HCT116 (cell line): ENCODE data around the gene KCTD10. TPM values are rescaled to one million over a fixed set of nuclear protein-coding genes. Genes with fewer than 3 reads are reported as not detected.

Experiments used
- ATAC-seq: fragments of 200-7000 bp; cut with Tn5 transposase; 2 replicates; pipeline ENCODE4 v1.9.1; 2020; ENCODE audit warnings: mild to moderate bottlenecking, moderate library complexity
- Bru-seq: library from RNA; stranded (reverse); fragments of 400-500 nt; gene quantifications from one replicate; lab custom pipeline; 2021; lab: Mats Ljungman, UMichigan
- BruChase-seq, 2 experiments: library from RNA; stranded (reverse); fragments of 400-500 nt; gene quantifications; one replicate each; lab custom pipeline; 2021; lab: Mats Ljungman, UMichigan
- BruUV-seq: library from RNA; stranded (reverse); fragments of 400-500 nt; replicated peaks from 2 replicates; lab custom pipeline; 2021; lab: Mats Ljungman, UMichigan
- CTCF ChIA-PET: fragments of 300-600 bp; sonication (Branson Sonifier 250); formaldehyde crosslinking; loops from one replicate; lab custom pipeline; 2021; ENCODE audit warnings: antibody characterized with exemption; lab: Charles Lee
- POLR2A ChIA-PET: fragments of 300-600, 350-600 bp; sonication (Branson Sonifier 250); formaldehyde crosslinking; loops from one replicate; lab custom pipeline; 2021; ENCODE audit warnings: antibody characterized with exemption; lab: Charles Lee
- RAD21 ChIA-PET, 2 experiments: fragments of 300-600 bp; sonication (Branson Sonifier 250); formaldehyde crosslinking; loops; one replicate each; lab custom pipeline; 2023; ENCODE audit warnings: low total read pairs in 2 of 2; ENCODE audit not compliant: uncharacterized antibody in 2 of 2, unreplicated experiment in 2 of 2, low non-redundant PET in 1 of 2; lab: Charles Lee
- DNase-seq: peaks from one replicate; pipeline ENCODE4 v3.0.0-alpha.2; 2010; ENCODE audit warnings: low read depth, low spot score
- H2AFZ ChIP-seq: fragments of 200-600 bp; shearing (Covaris generic), sonication (generic); 2 replicates; pipeline ENCODE4 v1.6.1; 2017; ENCODE audit warnings: low read depth, mixed run types, mixed read lengths, antibody characterized with exemption, low read length; ENCODE audit not compliant: poor library complexity, severe bottlenecking
- H3K27ac ChIP-seq: 2 replicates; pipeline ENCODE4 v1.5.1; 2012; ENCODE audit warnings: low read depth, low read length
- H3K27me3 ChIP-seq: fragments of 200-600 bp; sonication (generic); 2 replicates; pipeline ENCODE4 v1.6.1; 2016; ENCODE audit warnings: mixed run types, low read length, mixed read lengths; ENCODE audit not compliant: insufficient read depth
- H3K36me3 ChIP-seq, 2 experiments: fragments of 200-500 bp in 1 of 2; fragments of 200-600 bp in 1 of 2; sonication (Bioruptor generic) in 1 of 2; sonication (generic) in 1 of 2; 2 replicates each; pipeline versions ENCODE4 v1.5.1 to v1.6.1; 2014 to 2016; ENCODE audit warnings: low read length in 2 of 2, inconsistent platforms in 1 of 2, mixed read lengths in 1 of 2, mixed run types in 1 of 2; ENCODE audit not compliant: insufficient read depth in 2 of 2, control insufficient read depth in 1 of 2
- H3K4me1 ChIP-seq, 2 experiments: fragments of 200-600 bp in 1 of 2; sonication (generic) in 1 of 2; 2 replicates each; pipeline versions ENCODE4 v1.5.1 to v1.6.1; 2012 to 2017; ENCODE audit warnings: low read length in 2 of 2, inconsistent platforms in 1 of 2, mild to moderate bottlenecking in 1 of 2, mixed read lengths in 1 of 2, mixed run types in 1 of 2, moderate library complexity in 1 of 2; ENCODE audit not compliant: insufficient read depth in 2 of 2, control insufficient read depth in 1 of 2
- H3K4me2 ChIP-seq: fragments of 200-600 bp; sonication (generic); 2 replicates; pipeline ENCODE4 v1.6.1; 2017; ENCODE audit warnings: mixed run types, low read length, mixed read lengths
- H3K4me3 ChIP-seq, 2 experiments: fragments of 200-600 bp in 1 of 2; sonication (generic) in 1 of 2; replicated peaks in 1 of 2; 2 replicates each; pipeline ENCODE4 v1.5.1; 2011 to 2016; ENCODE audit warnings: low read length in 2 of 2, control low read depth in 1 of 2, low read depth in 1 of 2, mild to moderate bottlenecking in 1 of 2, mixed read lengths in 1 of 2, mixed run types in 1 of 2
- H3K79me2 ChIP-seq: fragments of 200-600 bp; sonication (generic); 2 replicates; pipeline ENCODE4 v1.6.1; 2017; ENCODE audit warnings: mild to moderate bottlenecking, mixed run types, low read length, moderate library complexity, mixed read lengths; ENCODE audit not compliant: insufficient read depth
- H3K9ac ChIP-seq: fragments of 200-600 bp; sonication (generic); 2 replicates; pipeline ENCODE4 v1.6.1; 2016; ENCODE audit warnings: low read length, mixed read lengths
- H3K9me2 ChIP-seq: fragments of 200-600 bp; sonication (generic), shearing (Covaris generic); 2 replicates; pipeline ENCODE4 v1.6.1; 2017; ENCODE audit warnings: mixed run types, mild to moderate bottlenecking, moderate library complexity; ENCODE audit not compliant: insufficient read depth
- H3K9me3 ChIP-seq, 2 experiments: fragments of 200-500 bp in 1 of 2; fragments of 200-600 bp in 1 of 2; sonication (Bioruptor generic) in 1 of 2; sonication (generic) in 1 of 2; 2 replicates each; pipeline ENCODE4 v1.6.1; 2014 to 2017; ENCODE audit warnings: low read length in 2 of 2, mixed read lengths in 2 of 2, inconsistent platforms in 1 of 2, low read depth in 1 of 2, mild to moderate bottlenecking in 1 of 2, mixed run types in 1 of 2, moderate library complexity in 1 of 2; ENCODE audit not compliant: control insufficient read depth in 1 of 2, insufficient read depth in 1 of 2
- H4K20me1 ChIP-seq: fragments of 200-600 bp; sonication (generic), shearing (Covaris generic); 2 replicates; pipeline ENCODE4 v1.6.1; 2017; ENCODE audit warnings: mixed run types, mild to moderate bottlenecking, moderate library complexity; ENCODE audit not compliant: insufficient read depth
- CBX3 ChIP-seq: IDR thresholded peaks from 2 replicates; pipeline ENCODE4 v1.6.1; 2012; ENCODE audit warnings: low read depth
- CEBPB ChIP-seq: IDR thresholded peaks from 2 replicates; pipeline ENCODE4 v1.6.1; 2012; ENCODE audit warnings: low read depth
- EGR1 ChIP-seq: IDR thresholded peaks from 2 replicates; pipeline ENCODE4 v1.6.1; 2012; ENCODE audit warnings: low read depth
- ELF1 ChIP-seq: IDR thresholded peaks from 2 replicates; pipeline ENCODE4 v1.6.1; 2012; ENCODE audit warnings: low read depth, borderline replicate concordance
- EZH2 ChIP-seq: fragments of 200-600 bp; sonication (generic); IDR thresholded peaks from 2 replicates; pipeline ENCODE4 v1.6.1; 2017; ENCODE audit warnings: antibody characterized with exemption, mixed run types
- EZH2phosphoT487 ChIP-seq: fragments of 200-600 bp; IDR thresholded peaks from 2 replicates; pipeline ENCODE4 v1.6.1; 2018; ENCODE audit warnings: antibody characterized with exemption, borderline replicate concordance
- JUND ChIP-seq: IDR thresholded peaks from 2 replicates; pipeline ENCODE4 v1.6.1; 2012
- POLR2A ChIP-seq: IDR thresholded peaks from 2 replicates; pipeline ENCODE4 v1.7.0; 2011; ENCODE audit warnings: borderline replicate concordance; ENCODE audit not compliant: insufficient read depth, insufficient read length; ENCODE audit errors: extremely low read depth
- REST ChIP-seq: IDR thresholded peaks from 2 replicates; pipeline ENCODE4 v1.6.1; 2012; ENCODE audit warnings: low read depth
- SIN3A ChIP-seq: IDR thresholded peaks from 2 replicates; pipeline ENCODE4 v1.6.1; 2012; ENCODE audit warnings: low read depth
- SP1 ChIP-seq: IDR thresholded peaks from 2 replicates; pipeline ENCODE4 v1.6.1; 2012; ENCODE audit warnings: low read depth
- SRF ChIP-seq: IDR thresholded peaks from 2 replicates; pipeline ENCODE4 v1.6.1; 2012; ENCODE audit warnings: low read depth
- TCF7L2 ChIP-seq: IDR thresholded peaks from 2 replicates; pipeline ENCODE4 v1.7.0; 2011; ENCODE audit warnings: borderline replicate concordance, inconsistent platforms; ENCODE audit not compliant: insufficient read depth, insufficient read length; ENCODE audit errors: extremely low read depth
- YY1 ChIP-seq: IDR thresholded peaks from 2 replicates; pipeline ENCODE4 v1.6.1; 2011; ENCODE audit warnings: low read length, low read depth, moderate library complexity, mild to moderate bottlenecking; ENCODE audit not compliant: insufficient replicate concordance; ENCODE audit errors: extremely low read depth
- ZFX ChIP-seq: fragments of 450-650 bp; IDR thresholded peaks from 2 replicates; pipeline ENCODE4 v1.6.1; 2017
- intact Hi-C: fragments of 100-400 bp; cut with micrococcal nuclease; formaldehyde crosslinking; loops from 2 replicates; pipeline ENCODE4 v1.10.0; 2022
- long read RNA-seq: library from polyadenylated mRNA; unstranded; transcript quantifications from one replicate; pipeline ENCODE4 v2.0.0, GENCODE V29; 2021; ENCODE audit not compliant: unreplicated experiment
- polyA plus RNA-seq: library from polyadenylated mRNA; unstranded; fragments of >200 nt; gene quantifications from 2 replicates; pipeline ENCODE4 v1.2.1, GENCODE V29; 2012; ENCODE audit warnings: missing spikeins
- total RNA-seq: library from RNA; stranded (reverse); gene quantifications from one replicate; pipeline ENCODE4 v1.2.1, GENCODE V29; 2021; ENCODE audit not compliant: unreplicated experiment
- TF ChIP-seq, protein P1 (sequence below): IDR thresholded peaks from 2 replicates; pipeline ENCODE4 v1.6.1; 2012
- TF ChIP-seq, protein P2 (sequence below): IDR thresholded peaks from 2 replicates; pipeline ENCODE4 v1.6.1; 2012
- TF ChIP-seq, protein P3 (sequence below): IDR thresholded peaks from 2 replicates; pipeline ENCODE4 v1.6.1; 2011; ENCODE audit warnings: mild to moderate bottlenecking, low read length, moderate library complexity; ENCODE audit not compliant: insufficient replicate concordance; ENCODE audit errors: extremely low read depth

Gene KCTD10, protein sequence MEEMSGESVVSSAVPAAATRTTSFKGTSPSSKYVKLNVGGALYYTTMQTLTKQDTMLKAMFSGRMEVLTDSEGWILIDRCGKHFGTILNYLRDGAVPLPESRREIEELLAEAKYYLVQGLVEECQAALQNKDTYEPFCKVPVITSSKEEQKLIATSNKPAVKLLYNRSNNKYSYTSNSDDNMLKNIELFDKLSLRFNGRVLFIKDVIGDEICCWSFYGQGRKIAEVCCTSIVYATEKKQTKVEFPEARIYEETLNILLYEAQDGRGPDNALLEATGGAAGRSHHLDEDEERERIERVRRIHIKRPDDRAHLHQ
- total RNA-seq (34.7 TPM), Bru-seq, nascent RNA (percentile 76 among the genes with signal in this experiment), BruChase-seq, experiment 1, labeled RNA remaining after a 6-hour chase (percentile 83 among the genes with signal in this experiment), BruChase-seq, experiment 2, labeled RNA remaining after a 2-hour chase (percentile 87 among the genes with signal in this experiment)
- polyA plus RNA-seq: 29.2 and 31.1 TPM in 2 replicates
- long read RNA-seq, full-length matches to known transcripts: 10 of 38 reads
- long read RNA-seq, partial matches to known transcripts: 1 of 38 reads
- long read RNA-seq, other reads (novel, unspliced or antisense): 27 of 38 reads

- peak; percentile 81 for DNase-seq
- Histone ChIP-seq H3K79me2 (peaks cover 62% of the 10 kb centered on the region), H3K9me3 (no peaks in the 10 kb centered on the region), H3K36me3 (peaks cover 0 to 3% of the 10 kb centered on the region in 2 experiments; a peak in 1 of 4 replicates), H3K4me1 (peaks cover 9 to 18% of the 10 kb centered on the region in 2 experiments), H3K9me2 (no peaks in the 10 kb centered on the region), H3K4me2 (peak within 1 kb of the TSS; percentile 89), H3K4me3 (peak within 1 kb of the TSS; percentile 87 to 97), H3K9ac (peak within 1 kb of the TSS; percentile 76), H3K27me3 (no peaks in the 10 kb centered on the region), H2AFZ (peak within 1 kb of the TSS; percentile 89), H4K20me1 (0 out of 2 replicates have a peak, but pooled peaks cover under 1% of the 10 kb centered on the region), H3K27ac (peak within 1 kb of the TSS; percentile 94)
- POLR2A ChIA-PET: interaction anchor here (0.6 kb wide), 2 partner anchors 546 to 907 kb away, joined by 3 to 5 read pairs; no protein-coding TSS in a partner anchor
- CTCF ChIA-PET: no interaction called here
- ATAC-seq: peak; percentile 89
- RAD21 ChIA-PET: interaction anchor here in 1 of 2 experiments (0.7 kb wide), 1 partner anchor 474 kb away, joined by 3 read pairs; no protein-coding TSS in a partner anchor
- intact Hi-C loops: loop anchor here (2.0 kb wide), 1 partner anchor 45 kb away; no protein-coding TSS in a partner anchor
- BruUV-seq: no TSS peak
- TF ChIP-seq TCF7L2: peak; percentile 23
- peak; percentile 90 for TF ChIP-seq ELF1
- TF ChIP-seq EZH2phosphoT487: no peak
- peak; percentile 65; the same call in 1 of the 2 replicates for TF ChIP-seq SRF
- TF ChIP-seq EZH2: no peak
- TF ChIP-seq, protein P1, sequence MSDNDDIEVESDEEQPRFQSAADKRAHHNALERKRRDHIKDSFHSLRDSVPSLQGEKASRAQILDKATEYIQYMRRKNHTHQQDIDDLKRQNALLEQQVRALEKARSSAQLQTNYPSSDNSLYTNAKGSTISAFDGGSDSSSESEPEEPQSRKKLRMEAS: no peak; the same call in 1 of the 2 replicates
- peak; percentile 53; the same call in 1 of the 2 replicates for TF ChIP-seq SIN3A
- peak; percentile 24; the same call in 1 of the 2 replicates for TF ChIP-seq ZFX
- TF ChIP-seq CBX3: peak; percentile 41; the same call in 1 of the 2 replicates
- peak; percentile 65 for TF ChIP-seq POLR2A
- no peak for TF ChIP-seq REST
- TF ChIP-seq YY1: peak; percentile 98
- TF ChIP-seq CEBPB: no peak
- peak; percentile 92 for TF ChIP-seq EGR1
- no peak for TF ChIP-seq JUND
- TF ChIP-seq, protein P2, sequence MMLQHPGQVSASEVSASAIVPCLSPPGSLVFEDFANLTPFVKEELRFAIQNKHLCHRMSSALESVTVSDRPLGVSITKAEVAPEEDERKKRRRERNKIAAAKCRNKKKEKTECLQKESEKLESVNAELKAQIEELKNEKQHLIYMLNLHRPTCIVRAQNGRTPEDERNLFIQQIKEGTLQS: no peak
- TF ChIP-seq SP1: peak; percentile 65
- TF ChIP-seq, protein P3, sequence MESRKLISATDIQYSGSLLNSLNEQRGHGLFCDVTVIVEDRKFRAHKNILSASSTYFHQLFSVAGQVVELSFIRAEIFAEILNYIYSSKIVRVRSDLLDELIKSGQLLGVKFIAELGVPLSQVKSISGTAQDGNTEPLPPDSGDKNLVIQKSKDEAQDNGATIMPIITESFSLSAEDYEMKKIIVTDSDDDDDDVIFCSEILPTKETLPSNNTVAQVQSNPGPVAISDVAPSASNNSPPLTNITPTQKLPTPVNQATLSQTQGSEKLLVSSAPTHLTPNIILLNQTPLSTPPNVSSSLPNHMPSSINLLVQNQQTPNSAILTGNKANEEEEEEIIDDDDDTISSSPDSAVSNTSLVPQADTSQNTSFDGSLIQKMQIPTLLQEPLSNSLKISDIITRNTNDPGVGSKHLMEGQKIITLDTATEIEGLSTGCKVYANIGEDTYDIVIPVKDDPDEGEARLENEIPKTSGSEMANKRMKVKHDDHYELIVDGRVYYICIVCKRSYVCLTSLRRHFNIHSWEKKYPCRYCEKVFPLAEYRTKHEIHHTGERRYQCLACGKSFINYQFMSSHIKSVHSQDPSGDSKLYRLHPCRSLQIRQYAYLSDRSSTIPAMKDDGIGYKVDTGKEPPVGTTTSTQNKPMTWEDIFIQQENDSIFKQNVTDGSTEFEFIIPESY: no peak
Observed at GRCh38 chr12:109477185-109477962, at the start of gene KCTD10, which contains the start of gene UBE3B. Gene KCTD10 (minus strand): TSS chr12:109477300. CDS start chr12:109477262, 38 bp downstream. Gene UBE3B (plus strand): TSS chr12:109477634. CDS start chr12:109483552, 5,918 bp downstream.
